ENCODE measurements around the gene PBX2.
"Not testable (repeated sequence)": the region's sequence is repeated elsewhere in the genome, so short reads cannot be mapped to it uniquely, and the experiment has no call there.

The PBX2 gene

DNA sequence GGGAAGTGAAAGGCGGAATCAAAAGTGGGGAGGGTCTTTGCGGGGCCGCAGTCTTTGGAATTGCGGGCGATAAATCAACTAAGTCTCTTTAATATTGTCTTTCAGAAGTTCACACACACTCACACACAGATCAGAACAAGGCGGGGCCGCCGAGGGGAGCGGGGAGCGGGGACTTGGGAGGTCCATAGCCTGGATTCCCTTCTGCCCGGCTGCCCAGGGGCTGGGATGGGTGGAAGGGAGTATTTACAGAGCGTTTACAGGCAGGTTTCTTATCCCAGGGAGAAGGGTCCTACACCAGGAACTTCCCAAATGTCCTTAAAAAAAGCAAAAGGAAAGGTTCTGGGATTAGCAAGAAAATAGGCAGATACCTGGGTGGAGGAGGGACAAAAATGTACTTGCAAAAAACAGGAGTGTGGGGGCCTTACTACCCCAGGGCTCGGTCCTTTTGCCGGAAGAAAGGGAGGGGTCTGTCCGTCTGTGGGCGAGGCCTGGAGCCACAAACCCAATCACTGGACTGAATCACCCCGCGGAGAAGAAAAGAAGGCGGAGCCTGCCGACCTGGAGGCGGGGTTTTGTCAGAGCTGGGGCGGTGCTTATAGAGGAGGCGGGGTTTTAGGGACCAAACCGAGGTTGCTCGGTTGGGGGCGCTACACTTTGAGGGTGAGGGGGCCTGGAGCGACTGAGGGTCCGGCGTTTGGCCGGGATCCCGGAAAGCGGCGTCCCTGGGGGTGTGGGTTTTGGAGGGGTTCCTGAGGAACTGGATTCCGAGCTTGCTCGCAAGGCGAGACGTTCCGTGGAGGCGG, 41.5 kb downstream of the PBX2 start:
- no peak for FAIRE-seq

DNA sequence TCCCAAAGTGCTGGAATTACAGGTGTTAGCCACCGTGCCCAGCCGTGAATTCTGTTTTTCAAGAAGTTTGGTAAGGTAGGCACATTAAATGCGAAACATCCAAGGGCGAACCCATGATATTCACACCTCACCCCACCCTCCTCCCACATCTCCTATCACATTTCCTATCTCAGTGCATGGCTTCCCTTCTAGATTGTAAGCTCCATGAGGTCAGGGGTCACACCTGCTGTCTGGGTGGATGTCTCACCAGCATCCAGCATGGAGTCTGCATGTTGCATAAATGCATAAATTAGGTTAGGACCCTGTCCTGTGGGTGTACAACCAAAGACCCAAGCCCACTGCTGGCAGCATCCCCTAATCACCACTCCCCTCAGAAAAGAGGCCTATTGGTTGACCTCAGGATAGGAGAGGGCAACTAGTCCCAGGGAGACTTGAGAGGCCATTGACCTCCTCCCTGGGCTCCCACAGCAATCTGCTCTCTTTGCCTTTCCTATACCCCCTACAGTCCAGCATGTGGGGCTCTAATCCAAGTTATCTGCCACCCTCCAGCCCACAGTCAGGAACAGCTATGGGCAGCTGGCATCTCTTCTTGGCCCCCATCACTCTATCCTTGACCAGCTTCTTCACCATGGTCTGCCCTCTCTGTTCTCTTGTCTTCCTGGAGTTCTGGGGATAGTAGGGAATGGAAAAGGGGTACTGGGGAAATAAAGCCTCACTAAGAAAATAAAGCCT, 42.4 kb downstream of the PBX2 start:
- FAIRE-seq: no peak

DNA sequence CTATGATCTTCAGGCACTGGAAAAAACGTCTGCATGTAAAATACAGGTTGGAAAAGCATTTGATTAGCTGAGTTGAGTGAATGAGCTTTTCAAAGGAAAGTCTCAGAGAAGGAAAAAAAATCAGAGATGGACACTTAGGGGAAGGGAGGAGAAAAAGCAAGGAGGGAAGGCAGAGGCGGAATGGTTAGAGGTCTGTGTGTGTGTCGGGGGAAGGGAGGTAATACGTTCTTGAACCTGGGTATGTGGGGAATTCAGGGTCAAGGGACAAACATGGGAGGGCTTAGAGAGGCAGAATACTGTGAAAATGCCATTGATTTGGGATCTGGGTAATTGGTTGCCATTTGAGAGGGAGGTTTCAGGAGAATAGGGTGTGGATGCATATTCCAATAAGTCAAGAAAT, 43.3 kb downstream of the PBX2 start:
- no peak for FAIRE-seq

DNA sequence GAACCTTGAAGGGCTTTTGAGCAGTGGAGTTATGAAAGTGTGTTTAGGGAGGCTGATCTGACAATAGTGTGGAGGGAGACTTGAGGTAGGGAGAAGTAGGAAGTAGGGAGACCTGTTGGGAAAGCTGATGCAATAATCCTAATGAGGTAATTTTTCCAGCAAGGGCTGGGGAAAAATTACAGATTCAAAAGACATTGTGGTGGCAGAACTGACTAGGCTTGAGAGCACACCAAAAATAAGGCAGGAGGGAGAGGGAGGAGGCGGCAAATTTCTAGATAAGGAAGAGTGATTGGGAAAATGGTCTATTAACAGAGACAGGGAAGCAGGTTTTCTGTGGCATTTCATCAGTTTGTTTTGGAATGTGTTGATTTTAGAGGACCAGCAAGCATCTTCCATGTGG, 43.7 kb downstream of the PBX2 start:
- no peak for FAIRE-seq

DNA sequence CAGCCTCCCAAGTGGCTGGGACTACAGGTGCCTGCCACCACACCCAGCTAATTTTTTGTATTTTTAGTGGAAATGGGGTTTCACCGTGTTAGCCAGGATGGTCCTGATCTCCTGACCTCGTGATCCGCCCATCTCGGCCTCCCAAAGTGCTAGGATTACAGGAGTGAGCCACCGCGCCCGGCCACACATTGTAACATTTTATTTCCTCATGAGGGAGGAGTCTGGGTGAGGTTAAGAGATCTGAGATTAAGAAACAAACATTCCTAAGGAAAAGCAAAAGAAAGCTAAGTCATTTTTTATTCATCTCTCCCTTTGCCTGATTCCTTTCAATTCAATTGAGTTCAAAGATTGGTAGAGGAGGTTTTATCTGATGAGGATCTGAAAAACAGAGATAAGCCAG, 45.8 kb downstream of the PBX2 start:
- FAIRE-seq: not testable (repeated sequence)

DNA sequence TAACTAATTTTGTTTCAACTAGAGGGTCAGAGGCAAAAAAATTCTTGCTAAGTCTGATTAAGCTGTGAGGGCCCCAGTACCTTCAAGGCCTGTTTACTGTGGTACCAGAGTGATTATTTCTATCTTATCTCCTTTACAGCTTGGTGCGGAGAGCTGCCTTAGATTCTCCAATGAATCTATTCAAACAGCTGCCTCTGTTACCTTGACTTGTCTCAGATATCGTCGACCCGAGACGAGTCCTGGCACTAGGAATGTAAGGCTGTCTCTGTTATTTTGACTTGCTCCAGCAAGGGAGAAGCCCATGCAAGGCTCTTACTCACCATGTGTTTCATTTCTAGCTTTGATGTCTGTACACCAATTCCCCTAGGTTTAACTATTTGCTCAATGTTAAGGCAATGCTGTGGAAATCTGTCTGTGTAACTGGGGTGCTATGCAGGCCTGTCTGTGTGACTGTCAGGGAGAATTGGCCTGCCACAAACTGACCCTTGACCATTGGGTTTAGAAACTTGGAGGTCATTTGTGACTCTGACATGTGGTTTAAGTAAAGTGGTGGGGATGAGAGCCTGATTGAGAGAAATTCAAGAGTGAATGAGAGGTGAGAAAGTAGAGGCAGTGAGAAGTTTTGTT, 49.5 kb downstream of the PBX2 start:
- no peak for FAIRE-seq

DNA sequence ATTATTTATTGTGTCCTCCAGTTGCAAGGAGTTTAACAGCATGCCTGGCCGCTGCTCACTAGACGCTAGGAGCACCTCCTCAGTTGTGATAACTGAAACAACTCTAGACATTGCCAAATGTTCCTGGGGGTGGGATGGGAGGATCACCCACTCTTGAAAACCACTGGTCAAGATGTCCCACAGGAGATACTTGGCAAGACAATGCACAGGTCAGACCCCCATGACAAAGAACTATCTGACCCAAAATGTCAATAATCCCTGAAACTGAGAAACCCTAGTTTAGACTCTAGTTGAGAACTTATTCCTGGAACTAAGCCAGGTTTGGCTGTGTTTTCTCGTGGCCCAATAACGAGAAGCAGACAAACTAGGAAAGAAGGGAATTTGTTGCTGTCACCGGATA, 50.4 kb downstream of the PBX2 start:
- no peak for FAIRE-seq

DNA sequence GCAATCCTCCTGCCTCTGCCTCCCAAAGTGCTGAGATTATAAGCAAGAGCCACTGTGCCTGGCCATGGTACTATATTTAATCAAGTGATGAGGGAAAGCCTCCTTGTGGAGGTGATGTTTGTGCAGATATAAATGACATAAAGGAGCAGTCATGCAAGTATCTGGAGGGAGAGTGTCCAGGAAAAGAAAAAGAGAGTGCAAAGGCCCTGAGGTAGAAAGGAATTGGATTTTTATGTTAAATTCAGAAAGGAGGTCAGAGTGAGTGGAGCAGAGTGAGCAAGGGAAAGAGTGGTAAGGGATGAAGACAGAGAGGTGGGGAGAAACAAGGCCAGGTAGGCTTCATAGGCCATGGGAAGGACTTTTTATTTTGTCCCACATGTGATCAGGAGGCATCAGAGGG, 52.5 kb downstream of the PBX2 start:
- FAIRE-seq: no peak
